ENCODE measurements around the gene JAK2. TPM values are rescaled to one million over a fixed set of nuclear protein-coding genes. Genes with fewer than 3 reads are reported as not detected.

Gene JAK2
- polyA plus RNA-seq, 1 experiment: 9.2 TPM

DNA sequence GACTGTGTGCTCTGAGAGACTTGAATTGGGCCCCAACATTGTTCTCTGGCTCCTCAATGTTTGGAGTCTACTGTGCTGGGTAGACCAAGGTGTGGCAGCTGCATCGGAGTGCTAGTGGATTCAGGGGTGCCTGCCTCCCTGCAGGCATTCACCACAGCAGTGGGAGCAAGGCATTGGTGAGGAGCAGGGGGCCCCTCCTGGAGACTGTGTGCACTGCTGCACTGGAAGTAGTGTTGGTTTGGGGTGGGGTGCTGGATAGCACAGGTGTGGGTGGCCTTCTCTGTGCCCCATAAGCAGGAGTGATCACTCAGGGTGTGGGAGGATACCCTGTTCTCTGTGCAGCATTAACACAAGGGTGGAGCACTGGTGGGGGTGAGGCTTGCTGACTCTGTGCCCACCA lies 161.2 kb downstream of the JAK2 start:
- H3K4me3 ChIP-seq (ENCODE audit: low read depth, low read length): no peak overlapping the region
- H3K9me3 ChIP-seq (ENCODE audit: control insufficient read depth, insufficient read depth, low read length): no peaks in the 10 kb centered on the region; the same call in 1 of the 2 replicates
- no peak for TF ChIP-seq CTCF (IDR thresholded peaks at IDR 0.05; ENCODE audit: low read depth, low read length)
- ChIA-PET CTCF (no interaction called here), POLR2A (no interaction called here)
- DNase-seq (ENCODE audit: low read depth, low spot score): no peak
- no peak overlapping the region for H3K27ac ChIP-seq (ENCODE audit: low read depth, low read length)
- H3K27me3 ChIP-seq (ENCODE audit: control insufficient read depth, insufficient read depth, low read length): no peaks in the 10 kb centered on the region

Other genes starting within 250 kb of the JAK2 start
- 52.1 and 70.3 TPM in 2 replicates for gene AK3, start 244.1 kb upstream of the JAK2 start, polyA plus RNA-seq (2011; rRNA removed)
- 7.0 and 7.8 TPM in 2 replicates for gene RCL1, start 192.3 kb upstream of the JAK2 start, polyA plus RNA-seq (2011; rRNA removed)
- not detected in 2 replicates for gene INSL6, start 200.4 kb downstream of the JAK2 start, polyA plus RNA-seq (2011; rRNA removed)
- 0.05 TPM in 1 of 2 replicates, not detected in the other for gene INSL4, start 246.1 kb downstream of the JAK2 start, polyA plus RNA-seq (2011; rRNA removed)